IPS DF 6.9 (cell line): Measurements from ENCODE around the gene FAM193A.
"Not testable (repeated sequence)": the region's sequence is repeated elsewhere in the genome, so short reads cannot be mapped to it uniquely, and the experiment has no call there.

Experiments used
- DNase-seq: peaks from one replicate; pipeline ENCODE4 v3.0.0-alpha.2; 2013; ENCODE audit warnings: low read depth, low spot score
- H3K27ac ChIP-seq: one replicate; pipeline ENCODE4 v1.5.1; 2013; ENCODE audit warnings: low read length, control low read depth
- H3K27me3 ChIP-seq: 2 replicates; pipeline ENCODE4 v1.6.1; 2013; ENCODE audit warnings: mild to moderate bottlenecking, low read length; ENCODE audit not compliant: control insufficient read depth, insufficient read depth
- H3K36me3 ChIP-seq: 2 replicates; pipeline ENCODE4 v1.6.1; 2013; ENCODE audit warnings: low read length; ENCODE audit not compliant: control insufficient read depth, insufficient read depth
- H3K4me1 ChIP-seq: 2 replicates; pipeline ENCODE4 v1.6.1; 2013; ENCODE audit warnings: low read length; ENCODE audit not compliant: control insufficient read depth, insufficient read depth
- H3K4me3 ChIP-seq: 2 replicates; pipeline ENCODE4 v1.5.1; 2013; ENCODE audit warnings: mild to moderate bottlenecking, low read length
- H3K9me3 ChIP-seq: 2 replicates; pipeline ENCODE4 v1.6.1; 2013; ENCODE audit warnings: low read length, inconsistent platforms; ENCODE audit not compliant: control insufficient read depth, insufficient read depth
- WGBS: extraction: QIAGEN DNeasy Blood & Tissue Kit; methylation state at CpG from one replicate; pipeline ENCODE4 v1.1.7; 2013; ENCODE audit warnings: mixed read lengths, missing lambda C conversion rate; ENCODE audit not compliant: insufficient read length, insufficient coverage; 5-methylcytosine and 5-hydroxymethylcytosine counted together

FAM193A gene

DNA sequence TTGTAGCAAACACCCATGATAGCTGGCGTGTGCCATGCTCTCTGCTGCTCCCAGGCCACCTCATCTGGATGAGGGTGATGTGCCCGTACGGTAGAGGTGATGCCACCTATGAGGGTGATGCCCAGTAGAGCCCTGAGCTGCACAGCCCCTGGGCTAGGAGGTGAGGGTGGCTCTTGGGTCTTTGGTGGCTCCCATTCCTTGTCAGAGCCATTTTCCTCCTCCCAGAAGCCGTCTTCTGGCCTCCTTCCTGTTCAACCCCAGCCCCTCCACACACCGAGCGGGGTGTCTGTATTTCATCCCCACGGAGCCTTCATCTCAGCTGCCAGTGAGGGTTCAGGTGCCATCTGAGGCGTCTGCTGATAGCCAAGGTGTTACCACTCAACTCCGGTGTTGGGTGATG is 231.7 kb downstream of the FAM193A start:
- Histone ChIP-seq H3K27me3 (no peaks in the 10 kb centered on the region), H3K4me3 (no peak overlapping the region), H3K9me3 (no peaks in the 10 kb centered on the region), H3K36me3 (no peaks in the 10 kb centered on the region), H3K27ac (no peak overlapping the region), H3K4me1 (no peaks in the 10 kb centered on the region)
- no peak for DNase-seq
- WGBS: no CpG with 5 or more reads among the region's 9 CpGs

DNA sequence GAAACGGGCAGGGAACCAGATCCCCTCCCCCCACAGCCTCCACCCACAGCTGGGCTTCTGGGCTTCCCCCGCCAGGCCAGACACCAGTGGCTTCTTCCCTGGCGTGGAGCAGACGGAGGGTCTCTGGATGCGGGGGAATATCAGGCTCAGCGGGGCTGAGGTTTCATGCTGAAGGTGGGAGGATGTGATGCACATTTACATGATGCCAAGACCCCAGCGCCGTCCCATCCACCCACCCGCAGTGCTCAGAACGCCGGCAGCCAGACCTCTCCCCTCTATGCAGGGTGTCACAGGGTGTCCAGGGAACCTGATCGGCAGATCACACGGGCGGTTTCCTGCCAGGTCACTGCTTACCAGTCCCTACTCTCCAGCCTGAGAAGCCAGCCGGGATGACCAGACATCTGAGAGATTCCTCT is 232.5 kb downstream of the FAM193A start:
- DNase-seq: no peak
- no peak overlapping the region for H3K4me3 ChIP-seq
- no peak overlapping the region for H3K27ac ChIP-seq
- no peaks in the 10 kb centered on the region for H3K36me3 ChIP-seq
- H3K9me3 ChIP-seq: no peaks in the 10 kb centered on the region
- no peaks in the 10 kb centered on the region for H3K4me1 ChIP-seq
- no peaks in the 10 kb centered on the region for H3K27me3 ChIP-seq
- no CpG with 5 or more reads among the region's 15 CpGs for WGBS

DNA sequence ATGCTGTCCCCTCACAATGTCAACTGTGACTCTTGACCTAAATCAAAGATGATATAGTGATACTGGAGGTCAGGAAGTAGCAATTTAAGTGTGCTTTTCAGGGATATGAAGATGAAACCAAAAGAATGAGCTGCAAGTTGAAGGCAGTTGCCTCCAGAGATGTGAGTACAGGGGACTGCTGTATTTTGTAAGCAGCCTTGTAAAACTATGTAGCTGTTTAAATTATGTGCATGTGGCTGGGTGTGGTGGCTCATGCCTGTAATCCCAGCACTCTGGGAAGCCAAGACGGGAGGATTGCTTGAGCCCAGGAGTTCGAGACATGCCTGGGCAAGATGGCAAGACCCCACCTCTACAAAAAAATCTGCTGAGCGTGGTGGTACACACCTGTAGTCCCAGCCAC is 234.8 kb downstream of the FAM193A start:
- no peaks in the 10 kb centered on the region for H3K27me3 ChIP-seq
- no peaks in the 10 kb centered on the region for H3K9me3 ChIP-seq
- H3K4me1 ChIP-seq: no peaks in the 10 kb centered on the region
- H3K27ac ChIP-seq: no peak overlapping the region
- no CpG with 5 or more reads among the region's 3 CpGs for WGBS
- H3K36me3 ChIP-seq: no peaks in the 10 kb centered on the region
- no peak for DNase-seq
- H3K4me3 ChIP-seq: no peak overlapping the region

DNA sequence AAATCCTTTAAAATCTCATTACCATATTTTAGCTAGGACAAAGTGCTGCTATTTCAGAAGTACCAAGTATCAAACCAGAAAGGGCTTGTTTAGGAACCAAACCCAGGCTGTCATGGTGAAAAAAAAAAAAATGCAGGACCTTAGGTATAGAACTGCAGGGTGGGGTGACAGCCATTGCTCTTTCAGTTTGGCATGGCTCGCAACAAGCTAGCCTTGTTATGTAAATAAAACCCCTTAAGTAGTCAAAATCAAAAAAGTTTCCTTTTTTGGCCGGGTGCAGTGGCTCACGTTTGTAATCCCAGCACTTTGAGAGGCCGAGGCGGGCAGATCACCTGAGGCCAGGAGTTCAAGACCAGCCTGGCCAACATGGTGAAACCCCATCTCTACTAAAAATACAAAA is 244.2 kb downstream of the FAM193A start:
- not testable (repeated sequence) for H3K4me1 ChIP-seq, H3K4me3 ChIP-seq, H3K27me3 ChIP-seq, DNase-seq, H3K36me3 ChIP-seq, H3K27ac ChIP-seq, H3K9me3 ChIP-seq
- WGBS: no CpG with 5 or more reads among the region's 5 CpGs

- no CpG with 5 or more reads among the region's 10 CpGs for WGBS
- Histone ChIP-seq H3K9me3 (no peaks in the 10 kb centered on the region), H3K4me1 (peaks cover 1% of the 10 kb centered on the region), H3K4me3 (no peak overlapping the region), H3K27me3 (no peaks in the 10 kb centered on the region), H3K27ac (no peak overlapping the region), H3K36me3 (no peaks in the 10 kb centered on the region)
- no peak for DNase-seq
These were observed 245.5 kb downstream of the FAM193A start for GRCh38 chr4:2781911-2782310.
